Heart right ventricle (tissue), 16 donors: Measurements from ENCODE around the gene MDP1. TPM values are rescaled to one million over a fixed set of nuclear protein-coding genes. Genes with fewer than 3 reads are reported as not detected.

Experiments
- ATAC-seq, 8 donors: fragments of 200-7000 bp; cut with Tn5 transposase; one replicate each; pipeline ENCODE4 v1.9.1; 2020; ENCODE audit warnings: mild to moderate bottlenecking in 8 of 8, moderate library complexity in 8 of 8, moderate number of reproducible peaks in 1 of 8
- DNase-seq, 2 donors: peaks; one replicate each; pipeline ENCODE4 v3.0.0-alpha.2; 2020
- H3K27ac ChIP-seq, 10 donors: fragments of 200-600 bp; sonication (generic) in 2 of 10; one replicate each; pipeline versions ENCODE4 v1.5.0 to v1.8.0; 2020 to 2022; ENCODE audit warnings: mild to moderate bottlenecking in 3 of 10
- H3K27me3 ChIP-seq, 7 donors: fragments of 200-600 bp; one replicate each; pipeline ENCODE4 v1.8.0; 2021 to 2022; ENCODE audit warnings: mild to moderate bottlenecking in 2 of 7
- H3K36me3 ChIP-seq, 9 donors: fragments of 200-600 bp; sonication (generic) in 1 of 9; one replicate each; pipeline versions ENCODE4 v1.5.0 to v1.8.0; 2020 to 2022; ENCODE audit warnings: mild to moderate bottlenecking in 2 of 9
- H3K4me1 ChIP-seq, 9 donors: fragments of 200-600 bp; sonication (generic) in 1 of 9; one replicate each; pipeline versions ENCODE4 v1.5.0 to v1.8.0; 2020 to 2022; ENCODE audit warnings: mild to moderate bottlenecking in 4 of 9
- H3K4me3 ChIP-seq, 10 donors: fragments of 200-600 bp; sonication (generic) in 2 of 10; one replicate each; pipeline versions ENCODE4 v1.5.0 to v1.8.0; 2020 to 2022; ENCODE audit warnings: mild to moderate bottlenecking in 7 of 10, moderate library complexity in 2 of 10
- H3K9me3 ChIP-seq, 11 donors: fragments of 200-600 bp in 10 of 11; sonication (generic) in 2 of 11; one replicate each; pipeline versions ENCODE4 v1.5.0 to v1.8.0; 2013 to 2022; ENCODE audit warnings: mild to moderate bottlenecking in 2 of 11, control low read depth in 1 of 11, moderate library complexity in 1 of 11
- CTCF ChIP-seq, 9 donors: fragments of 200-600 bp; sonication (generic) in 2 of 9; IDR thresholded peaks; one replicate each; pipeline versions ENCODE4 v1.5.0 to v1.8.0; 2021 to 2022; ENCODE audit warnings: antibody characterized with exemption in 9 of 9, mild to moderate bottlenecking in 5 of 9, moderate library complexity in 1 of 9
- WGBS, 2 donors: extraction: QIAGEN DNeasy Blood & Tissue Kit; methylation state at CpG; one replicate each; pipeline ENCODE4 v1.1.7; 2013; ENCODE audit warnings: inconsistent platforms in 1 of 2; 5-methylcytosine and 5-hydroxymethylcytosine counted together
- intact Hi-C, 10 donors: fragments of 100-400 bp; cut with DNase I; formaldehyde crosslinking; loops; one replicate each; pipeline versions ENCODE4 v1.11.1 to v1.14.2; 2022
- polyA plus RNA-seq, 2 donors: library from polyadenylated mRNA; stranded (reverse); fragments of 200-250 nt; gene quantifications; one replicate each; pipeline ENCODE4 v1.2.3, GENCODE V29; 2013
- total RNA-seq, 10 donors: library from RNA; stranded (reverse); fragmentation: NEBNext Ultra II Directional in 3 of 10; extraction: Animal tissue kit (Norgen Biotek cat#: 25700) in 3 of 10; gene quantifications; one replicate each; pipeline versions ENCODE4 v1.2.1 to v1.2.4, GENCODE V29; 2021 to 2023
- donor health status: Arrhythmogenic right ventricular cardiomyopathy.
- donor health status: ischemic (EF 13 %, LVEDD 7.1; RV severe dilation, severe dysfunction).
- donor health status: healthy with polysubstance abuse.
- donor health status: DM: no; HTN: yes; CAD: no.
- donor health status: DM: no; HTN: no; CAD: no.
- donor health status: ischemic (EF 25% LVEDD 6.9; RV normal size, moderate dysfunction).
- donor health status: ischemic (EF 25% LVEDD 5.7; RV mildly dilated, moderate dysfunction).
- donor health status: healthy.
- donor health status: DM: yes; HTN: yes; CAD: no.
- donor health status: Ischemic cardiomyopathy.
- donor health status: ischemic (EF 35%, LVEDD 5.7; RV mildly dilated, moderate dysfunction).
- donor health status: nonischemic (EF 11% LVEDD 7.7; RV severe dilation, severe dysfunction).
- donor health status: DM: yes; HTN: yes; CAD: no.
- donor health status: PGD.
- donor health status: ischemic (EF 29% LVEDD 5.4; RV normal size, mild dysfunction).
- donor health status: nonischemic (EF 23%, LVEDD 6.1; RV moderate dilation, normal function).

The MDP1 gene
- total and polyA plus RNA-seq, 12 donors: 13.9 to 23.5 (median 19.2) TPM

- no peak for TF ChIP-seq CTCF (IDR thresholded peaks at IDR 0.05)
- H3K4me1 ChIP-seq: no peaks in the 10 kb centered on the region
- H3K9me3 ChIP-seq: no peaks in the 10 kb centered on the region
- intact Hi-C loops: no loop called here
- no peak within 1 kb of the TSS for H3K27ac ChIP-seq
- no peaks in the 10 kb centered on the region for H3K27me3 ChIP-seq
- DNase-seq: no peak
- WGBS, 2 donors: 87 to 88% methylated on average over 14 of the region's 14 CpGs
- H3K4me3 ChIP-seq: no peak within 1 kb of the TSS
- peak in 1 of 8 donors; percentile 4 for ATAC-seq
- H3K36me3 ChIP-seq: peaks cover 0 to 32% (median 0%) of the 10 kb centered on the region in 9 donors
Measured at GRCh38 chr14:24262821-24263733, 47.2 kb upstream of the MDP1 start, which contains the start of gene TGM1. TSS of gene TGM1 (minus strand) at chr14:24263177. CDS start at chr14:24262352, 825 bp downstream.

- WGBS, 2 donors: 90 to 94% methylated on average over 19 of the region's 19 CpGs
Measured at GRCh38 chr14:24261969-24262327, 46.1 kb upstream of the MDP1 start.

GRCh38 chr14:24261256-24261968 lies 45.5 kb upstream of the MDP1 start:
- 81 to 91% methylated on average over 20 of the region's 20 CpGs for WGBS, 2 donors
- Histone ChIP-seq H3K27ac (no peak overlapping the region), H3K9me3 (no peaks in the 10 kb centered on the region), H3K4me3 (no peak overlapping the region), H3K27me3 (no peaks in the 10 kb centered on the region), H3K4me1 (no peaks in the 10 kb centered on the region), H3K36me3 (peaks cover 0 to 15% (median 0%) of the 10 kb centered on the region in 9 donors)
- no peak for TF ChIP-seq CTCF (IDR thresholded peaks at IDR 0.05)
- no peak for ATAC-seq
- DNase-seq: no peak
- intact Hi-C loops: no loop called here

More at GRCh38 chr14:24261969-24262327, 46.1 kb upstream of the MDP1 start:
- Histone ChIP-seq H3K4me3 (no peak overlapping the region), H3K4me1 (no peaks in the 10 kb centered on the region), H3K36me3 (peaks cover 0 to 21% (median 0%) of the 10 kb centered on the region in 9 donors), H3K9me3 (no peaks in the 10 kb centered on the region), H3K27me3 (no peaks in the 10 kb centered on the region), H3K27ac (no peak overlapping the region)
- intact Hi-C loops: no loop called here
- TF ChIP-seq CTCF (IDR thresholded peaks at IDR 0.05): no peak
- ATAC-seq: no peak
- no peak for DNase-seq

- DNase-seq: no peak
- intact Hi-C loops: no loop called here
- no peaks in the 10 kb centered on the region for H3K9me3 ChIP-seq
Measured at GRCh38 chr14:24260780-24261157, 44.9 kb upstream of the MDP1 start.

More at GRCh38 chr14:24260780-24261157, 44.9 kb upstream of the MDP1 start:
- no peak for TF ChIP-seq CTCF (IDR thresholded peaks at IDR 0.05)
- ATAC-seq: no peak
- Histone ChIP-seq H3K4me3 (no peak overlapping the region), H3K27ac (no peak overlapping the region), H3K36me3 (peaks cover 0 to 9% (median 0%) of the 10 kb centered on the region in 9 donors), H3K27me3 (no peaks in the 10 kb centered on the region), H3K4me1 (no peaks in the 10 kb centered on the region)
- 85% methylated on average over 4 of the region's 4 CpGs for WGBS, 2 donors
